Karpas-422 (cell line): ENCODE data around the gene USP9X. TPM values are rescaled to one million over a fixed set of nuclear protein-coding genes. Genes with fewer than 3 reads are reported as not detected.
"Not testable (repeated sequence)": the region's sequence is repeated elsewhere in the genome, so short reads cannot be mapped to it uniquely, and the experiment has no call there.

ENCODE experiments used
- DNase-seq: peaks from one replicate; pipeline ENCODE4 v3.0.0-alpha.2; 2015
- H2AFZ ChIP-seq: fragments of 200-600 bp; sonication (generic); 2 replicates; pipeline ENCODE4 v1.6.1; 2014; ENCODE audit warnings: antibody characterized with exemption, low read length, mixed read lengths
- H3K27ac ChIP-seq: fragments of 200-600 bp; sonication (generic); 2 replicates; pipeline ENCODE4 v1.5.1; 2014; ENCODE audit warnings: mild to moderate bottlenecking, low read length, moderate library complexity
- H3K27me3 ChIP-seq: fragments of 200-600 bp; sonication (generic); 2 replicates; pipeline ENCODE4 v1.6.1; 2014; ENCODE audit warnings: low read length, mixed read lengths
- H3K36me3 ChIP-seq: fragments of 200-600 bp; sonication (generic); 2 replicates; pipeline ENCODE4 v1.6.1; 2014; ENCODE audit warnings: low read length, mixed read lengths; ENCODE audit not compliant: insufficient read depth
- H3K4me1 ChIP-seq: fragments of 200-600 bp; sonication (generic); 2 replicates; pipeline ENCODE4 v1.6.1; 2014; ENCODE audit warnings: mild to moderate bottlenecking, low read length, mixed read lengths
- H3K4me2 ChIP-seq: fragments of 200-600 bp; sonication (generic); 2 replicates; pipeline ENCODE4 v1.6.1; 2014; ENCODE audit warnings: low read length, low read depth, mild to moderate bottlenecking; ENCODE audit not compliant: poor library complexity, severe bottlenecking
- H3K4me3 ChIP-seq: fragments of 200-600 bp; sonication (generic); 2 replicates; pipeline ENCODE4 v1.5.1; 2014; ENCODE audit warnings: mild to moderate bottlenecking, antibody characterized with exemption, low read length, mixed read lengths
- H3K79me2 ChIP-seq: fragments of 200-600 bp; sonication (generic); 2 replicates; pipeline ENCODE4 v1.6.1; 2014; ENCODE audit warnings: mild to moderate bottlenecking, low read length, mixed read lengths
- H3K9ac ChIP-seq: fragments of 200-600 bp; sonication (generic); 2 replicates; pipeline ENCODE4 v1.6.0; 2014; ENCODE audit warnings: low read length
- H3K9me2 ChIP-seq: fragments of 200-600 bp; sonication (generic), shearing (Covaris generic); replicated peaks from 2 replicates; pipeline ENCODE4 v1.6.0; 2014; ENCODE audit warnings: mild to moderate bottlenecking, low read length, moderate library complexity; ENCODE audit not compliant: insufficient read depth
- H3K9me3 ChIP-seq: fragments of 300-700, 200-600 bp; sonication (generic); 2 replicates; pipeline ENCODE4 v1.6.1; 2014; ENCODE audit warnings: low read length, mixed read lengths
- H4K20me1 ChIP-seq: fragments of 200-600 bp; sonication (generic); 2 replicates; pipeline ENCODE4 v1.6.1; 2014; ENCODE audit warnings: mild to moderate bottlenecking, antibody characterized with exemption, low read length, low read depth; ENCODE audit not compliant: insufficient read depth
- total RNA-seq: library from RNA; depleted of rRNA; stranded (reverse); fragments of >200 nt; shearing (Covaris generic); gene quantifications from 2 replicates; pipeline ENCODE4 v1.2.3, GENCODE V29; 2014; ENCODE audit warnings: low replicate concordance

The USP9X gene
- total RNA-seq, 1 experiment from 2014 or later = 160 TPM

DNA sequence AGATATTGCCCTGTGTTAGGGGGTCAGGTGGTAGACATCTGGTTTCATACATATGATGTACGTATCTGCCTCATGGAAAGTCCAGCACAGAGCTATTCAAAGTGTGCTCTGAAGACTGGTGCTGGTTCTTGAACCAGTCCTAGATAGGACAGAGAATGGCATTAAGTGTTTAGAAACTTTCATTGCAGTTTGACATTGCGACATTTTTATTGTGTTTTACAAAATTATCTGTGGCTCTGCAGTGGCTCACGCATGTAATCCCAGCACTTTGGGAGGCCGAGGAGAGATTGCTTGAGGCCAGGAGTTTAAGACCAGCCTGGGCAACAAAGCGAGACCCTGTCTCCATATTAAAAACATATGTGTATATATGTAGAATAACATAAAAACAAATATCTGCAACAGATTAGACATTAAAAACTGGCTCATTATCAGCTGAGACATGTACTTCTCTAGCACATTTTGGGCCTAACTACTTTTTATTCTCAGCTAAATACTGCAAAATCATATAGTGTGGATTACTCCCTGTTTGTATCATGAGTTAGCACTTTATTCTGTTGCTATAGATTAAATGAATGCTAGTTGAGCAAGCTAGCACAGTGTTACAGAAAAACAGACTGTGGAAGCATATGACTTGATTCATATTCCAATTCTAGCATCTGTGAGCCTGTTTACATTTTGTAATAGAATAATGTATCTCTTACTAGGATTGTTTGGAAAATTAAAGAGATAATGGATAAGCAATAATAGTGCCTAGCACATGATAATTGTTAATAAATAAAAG is 57.1 kb downstream of the USP9X start:
- H3K27ac ChIP-seq = no peak overlapping the region
- no peaks in the 10 kb centered on the region for H4K20me1 ChIP-seq
- H3K9ac ChIP-seq = no peak overlapping the region
- H2AFZ ChIP-seq = no peak overlapping the region
- H3K79me2 ChIP-seq = peaks cover 60% of the 10 kb centered on the region
- H3K4me1 ChIP-seq = no peaks in the 10 kb centered on the region
- no peaks in the 10 kb centered on the region for H3K9me2 ChIP-seq
- H3K4me3 ChIP-seq = no peak overlapping the region
- no peaks in the 10 kb centered on the region for H3K9me3 ChIP-seq
- no peaks in the 10 kb centered on the region for H3K27me3 ChIP-seq
- DNase-seq = no peak
- no peak overlapping the region for H3K4me2 ChIP-seq
- peaks cover 61% of the 10 kb centered on the region; the same call in 1 of the 2 replicates for H3K36me3 ChIP-seq

DNA sequence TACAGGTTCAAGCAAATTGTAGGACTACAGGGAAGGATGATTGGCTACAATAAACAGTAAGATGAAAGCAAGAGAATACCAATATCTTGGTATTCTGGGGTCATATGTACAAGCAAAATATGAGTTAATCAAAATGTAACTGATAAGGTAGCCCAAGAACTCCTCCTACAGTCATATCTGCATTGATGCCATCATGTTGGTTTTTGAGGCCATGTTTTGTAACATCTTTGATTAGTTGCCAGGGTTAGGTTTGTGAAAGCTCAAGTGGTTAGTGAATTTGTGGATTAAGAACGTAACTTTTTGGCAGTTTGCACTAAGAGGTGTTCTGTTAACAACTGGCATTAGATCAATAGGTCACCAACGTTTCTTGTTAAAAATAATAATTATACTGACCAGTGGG is 59.6 kb downstream of the USP9X start:
- Histone ChIP-seq H3K9me2 (no peaks in the 10 kb centered on the region), H3K4me1 (no peaks in the 10 kb centered on the region), H4K20me1 (no peaks in the 10 kb centered on the region), H3K27me3 (no peaks in the 10 kb centered on the region), H3K36me3 (peaks cover 63% of the 10 kb centered on the region; the same call in 1 of the 2 replicates), H3K9ac (no peak overlapping the region), H3K79me2 (peaks cover 49% of the 10 kb centered on the region), H2AFZ (no peak overlapping the region), H3K9me3 (no peaks in the 10 kb centered on the region), H3K4me3 (no peak overlapping the region), H3K27ac (no peak overlapping the region), H3K4me2 (no peak overlapping the region)
- DNase-seq = no peak

DNA sequence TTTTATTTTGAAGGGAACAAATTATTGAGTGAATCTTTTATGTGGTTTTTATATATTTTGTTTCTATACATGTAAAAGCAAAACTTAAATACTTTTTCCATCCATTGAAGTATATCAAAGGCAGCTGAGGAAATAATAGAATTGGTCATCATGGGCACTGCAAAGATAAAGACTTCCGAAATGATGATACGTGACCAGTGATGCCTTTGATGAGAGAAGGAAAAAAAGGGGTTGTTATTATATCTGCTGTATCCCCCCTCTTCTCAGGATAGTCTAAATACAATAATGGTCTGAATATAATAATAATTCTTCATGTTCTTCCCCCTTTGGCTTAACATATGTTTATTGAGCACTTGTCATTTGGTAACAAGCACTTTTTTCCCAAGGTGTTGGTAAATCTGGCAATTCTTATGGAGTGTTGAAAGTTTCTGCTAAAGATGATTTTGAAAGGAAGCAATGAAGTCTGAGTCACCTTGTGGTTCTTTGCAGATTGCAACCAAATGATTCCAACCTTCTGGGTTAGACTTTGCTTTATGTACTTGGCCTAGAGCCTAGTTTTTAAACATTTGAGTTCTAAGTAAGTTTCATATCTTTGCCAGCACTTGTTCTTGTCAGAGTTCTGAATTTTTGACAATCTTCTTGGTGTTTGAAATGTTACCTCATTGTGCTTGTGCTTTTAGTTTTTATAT is 60.8 kb downstream of the USP9X start:
- Histone ChIP-seq H3K79me2 (peaks cover 37% of the 10 kb centered on the region), H3K4me2 (no peak overlapping the region), H3K9ac (no peak overlapping the region), H4K20me1 (no peaks in the 10 kb centered on the region), H3K27ac (no peak overlapping the region), H2AFZ (no peak overlapping the region), H3K36me3 (peaks cover 62% of the 10 kb centered on the region; the same call in 1 of the 2 replicates), H3K9me3 (no peaks in the 10 kb centered on the region), H3K4me1 (no peaks in the 10 kb centered on the region), H3K27me3 (no peaks in the 10 kb centered on the region), H3K9me2 (no peaks in the 10 kb centered on the region), H3K4me3 (no peak overlapping the region)
- DNase-seq = no peak

DNA sequence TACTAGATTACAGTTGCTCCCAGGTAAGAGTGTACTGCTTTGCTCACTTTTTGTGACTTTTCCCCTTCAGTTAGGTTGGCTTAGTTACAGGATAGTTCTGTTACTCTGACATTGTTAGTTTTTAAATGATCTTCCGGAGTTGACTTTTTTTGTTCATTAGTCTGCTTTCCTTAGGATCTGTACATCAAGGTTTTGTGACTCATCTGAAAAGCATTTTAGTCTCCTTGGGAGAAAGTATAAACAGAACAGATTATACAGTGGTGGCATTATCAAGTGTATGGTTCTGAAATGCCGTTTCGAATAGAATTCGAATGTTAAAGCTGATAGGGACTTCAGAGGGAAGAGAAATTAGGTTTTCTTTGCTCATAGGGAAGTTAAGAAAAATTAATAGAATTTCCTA is 63.3 kb downstream of the USP9X start:
- H3K79me2 ChIP-seq = peaks cover 24% of the 10 kb centered on the region
- H3K9ac ChIP-seq = no peak overlapping the region
- peaks cover 61% of the 10 kb centered on the region; the same call in 1 of the 2 replicates for H3K36me3 ChIP-seq
- H3K9me3 ChIP-seq = no peaks in the 10 kb centered on the region
- H3K4me3 ChIP-seq = no peak overlapping the region
- DNase-seq = no peak
- no peak overlapping the region for H3K27ac ChIP-seq
- H3K27me3 ChIP-seq = no peaks in the 10 kb centered on the region
- H4K20me1 ChIP-seq = no peaks in the 10 kb centered on the region
- no peak overlapping the region for H2AFZ ChIP-seq
- H3K4me1 ChIP-seq = no peaks in the 10 kb centered on the region
- H3K9me2 ChIP-seq = no peaks in the 10 kb centered on the region
- H3K4me2 ChIP-seq = no peak overlapping the region

DNA sequence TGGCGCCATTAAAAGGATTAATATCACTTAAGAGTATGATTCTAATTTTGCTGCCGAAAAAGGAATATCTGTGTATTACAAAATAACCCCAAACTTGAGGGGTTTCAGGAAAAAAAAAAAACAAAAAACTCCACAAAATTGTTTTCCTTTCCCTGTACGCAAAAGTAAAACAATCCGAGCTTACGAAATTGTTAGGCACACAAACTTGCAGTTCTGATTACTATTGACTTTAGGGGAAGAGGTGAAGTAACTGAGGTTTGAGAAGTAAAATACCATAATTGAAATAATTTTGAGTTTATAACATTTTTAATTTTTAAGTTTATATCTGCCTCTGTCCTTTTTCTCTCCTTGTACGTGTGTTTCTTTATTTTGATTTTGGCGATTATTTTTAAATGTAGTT is 64.8 kb downstream of the USP9X start:
- H3K27me3 ChIP-seq = no peaks in the 10 kb centered on the region
- H3K36me3 ChIP-seq = peaks cover 66% of the 10 kb centered on the region; the same call in 1 of the 2 replicates
- H3K9me2 ChIP-seq = no peaks in the 10 kb centered on the region
- H4K20me1 ChIP-seq = no peaks in the 10 kb centered on the region
- peaks cover 35% of the 10 kb centered on the region for H3K79me2 ChIP-seq
- no peak overlapping the region for H3K27ac ChIP-seq
- H3K9me3 ChIP-seq = no peaks in the 10 kb centered on the region
- H3K4me3 ChIP-seq = no peak overlapping the region
- no peaks in the 10 kb centered on the region for H3K4me1 ChIP-seq
- no peak overlapping the region for H3K4me2 ChIP-seq
- DNase-seq = no peak
- no peak overlapping the region for H2AFZ ChIP-seq
- H3K9ac ChIP-seq = no peak overlapping the region

DNA sequence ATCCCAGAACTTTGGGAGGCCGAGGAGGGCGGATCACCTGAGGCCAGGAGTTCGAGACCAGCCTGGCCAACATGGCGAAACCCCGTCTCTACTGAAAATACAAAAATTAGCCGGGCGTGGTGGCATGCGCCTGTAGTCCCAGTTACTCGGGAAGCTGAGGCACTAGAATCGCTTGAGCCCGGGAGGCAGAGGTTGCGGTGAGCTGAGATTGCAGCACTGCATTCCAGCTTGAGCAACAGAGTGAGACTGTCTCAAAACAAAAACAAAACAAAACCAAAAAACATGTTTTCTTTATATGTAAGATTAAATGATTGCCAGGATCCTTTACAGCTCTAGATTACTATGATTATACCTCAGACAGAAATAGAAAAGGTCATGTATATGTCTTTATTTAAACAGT is 66.5 kb downstream of the USP9X start:
- H3K4me3 ChIP-seq, H3K4me2 ChIP-seq, H3K9me2 ChIP-seq, DNase-seq, H4K20me1 ChIP-seq, H3K9ac ChIP-seq, H3K9me3 ChIP-seq, H3K4me1 ChIP-seq, H3K27me3 ChIP-seq, H3K27ac ChIP-seq, H2AFZ ChIP-seq: not testable (repeated sequence)
- H3K36me3 ChIP-seq = peaks cover 61% of the 10 kb centered on the region; the same call in 1 of the 2 replicates
- H3K79me2 ChIP-seq = peaks cover 28% of the 10 kb centered on the region; the same call in 1 of the 2 replicates

DNA sequence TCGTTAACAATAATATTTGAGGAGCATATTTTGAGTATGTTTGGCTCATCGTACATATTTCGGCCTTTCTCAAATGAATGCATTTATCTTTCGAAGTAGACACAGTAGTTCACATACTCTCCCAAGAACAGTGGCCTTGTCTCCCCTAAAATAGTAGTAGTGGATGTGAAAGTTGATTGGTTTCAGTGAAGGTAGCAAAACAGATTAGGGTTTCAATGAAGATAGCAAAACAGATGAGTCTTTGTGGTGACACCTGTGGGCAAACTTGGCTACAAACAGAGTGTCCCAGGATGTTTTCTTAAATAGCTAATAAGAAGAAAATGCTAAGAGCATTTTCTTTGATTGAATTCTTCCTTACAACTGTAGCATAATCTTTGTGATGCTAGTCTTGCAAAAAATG is 67.0 kb downstream of the USP9X start:
- H3K4me1 ChIP-seq = peaks cover 11% of the 10 kb centered on the region
- peaks cover 28% of the 10 kb centered on the region; the same call in 1 of the 2 replicates for H3K79me2 ChIP-seq
- no peak overlapping the region for H2AFZ ChIP-seq
- no peak overlapping the region for H3K4me3 ChIP-seq
- no peaks in the 10 kb centered on the region for H3K27me3 ChIP-seq
- no peak overlapping the region for H3K4me2 ChIP-seq
- no peak overlapping the region for H3K9ac ChIP-seq
- H3K9me2 ChIP-seq = no peaks in the 10 kb centered on the region
- no peak overlapping the region for H3K27ac ChIP-seq
- H4K20me1 ChIP-seq = no peaks in the 10 kb centered on the region
- no peak for DNase-seq
- peaks cover 61% of the 10 kb centered on the region; the same call in 1 of the 2 replicates for H3K36me3 ChIP-seq
- H3K9me3 ChIP-seq = no peaks in the 10 kb centered on the region

DNA sequence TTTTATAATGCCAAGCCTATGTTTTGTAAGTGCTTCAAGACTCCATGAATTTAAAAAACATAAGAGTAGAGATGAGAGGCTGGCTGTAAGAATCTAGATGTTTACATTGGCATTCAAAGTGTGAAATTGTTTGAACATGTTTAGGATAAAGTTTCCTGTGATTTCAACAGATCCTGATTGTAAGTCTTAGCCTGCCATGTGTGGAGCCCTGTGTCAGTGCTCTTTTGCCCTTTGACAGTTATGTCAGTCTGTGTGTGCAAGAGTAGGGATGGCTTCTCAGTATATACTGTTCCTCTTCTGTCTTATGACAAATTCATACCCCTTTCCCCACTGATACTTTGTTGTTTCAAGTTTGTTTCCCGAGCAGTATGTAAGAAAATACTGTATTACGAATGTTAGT is 68.2 kb downstream of the USP9X start:
- no peak overlapping the region for H3K9ac ChIP-seq
- H3K4me1 ChIP-seq = peaks cover 23% of the 10 kb centered on the region
- peaks cover 27% of the 10 kb centered on the region; the same call in 1 of the 2 replicates for H3K79me2 ChIP-seq
- no peaks in the 10 kb centered on the region for H3K9me3 ChIP-seq
- peaks cover 55% of the 10 kb centered on the region; the same call in 1 of the 2 replicates for H3K36me3 ChIP-seq
- no peak overlapping the region for H2AFZ ChIP-seq
- no peak overlapping the region for H3K4me3 ChIP-seq
- no peak overlapping the region for H3K4me2 ChIP-seq
- no peak for DNase-seq
- H3K9me2 ChIP-seq = no peaks in the 10 kb centered on the region
- H3K27me3 ChIP-seq = no peaks in the 10 kb centered on the region
- no peaks in the 10 kb centered on the region for H4K20me1 ChIP-seq
- no peak overlapping the region for H3K27ac ChIP-seq
